Measurements from ENCODE around the gene LDLRAD1.

- TF ChIP-seq CTCF (IDR thresholded peaks at IDR 0.05) (no peak), POLR2A (IDR thresholded peaks at IDR 0.05) (no peak), EP300 (IDR thresholded peaks at IDR 0.05) (no peak)
These were observed 38.1 kb downstream of the LDLRAD1 start for GRCh38 chr1:53979712-53980450.
